ENCODE results near the gene IGF1. TPM values are rescaled to one million over a fixed set of nuclear protein-coding genes. Genes with fewer than 3 reads are reported as not detected.

IGF1 gene
- total RNA-seq, 4 donors from 2014 or later: 0.84 to 42.3 (median 4.9) TPM

DNA sequence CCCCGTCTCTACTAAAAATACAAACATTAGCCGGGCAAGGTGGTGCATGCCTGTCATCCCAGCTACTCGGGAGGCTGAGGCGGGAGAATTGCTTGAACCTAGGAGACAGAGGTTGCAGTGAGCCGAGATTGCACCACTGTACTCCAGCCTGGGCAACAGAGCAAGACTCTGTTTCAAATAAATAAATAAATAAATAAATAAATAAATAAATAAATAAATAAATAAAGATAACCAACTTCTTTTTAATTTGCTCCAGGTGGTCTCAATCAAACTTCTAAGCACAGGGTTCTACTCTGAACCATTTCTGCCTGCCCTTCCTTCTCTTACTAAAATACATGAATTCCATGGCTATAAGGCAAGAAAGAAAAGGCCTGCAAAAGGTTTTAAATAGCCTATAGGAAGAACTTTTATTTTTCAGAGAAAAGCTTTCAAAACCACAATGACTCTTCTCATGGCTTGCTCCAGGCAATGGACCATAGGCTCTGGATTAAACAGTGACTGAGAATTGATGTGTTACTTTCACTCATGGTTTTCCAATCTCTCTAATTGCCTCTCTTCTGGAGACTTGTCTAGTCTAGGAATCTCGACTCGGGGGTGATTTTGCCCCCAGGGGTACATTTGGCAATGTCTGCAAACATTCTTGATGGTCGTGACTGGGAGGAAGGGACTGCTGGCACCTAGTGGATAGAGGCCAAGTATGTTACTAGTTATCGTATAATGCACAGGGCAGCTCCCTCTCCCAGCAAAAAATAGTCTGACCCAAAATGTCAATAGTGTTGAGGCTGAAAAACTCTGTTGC, 14.4 kb downstream of the IGF1 start:
- 69 to 73% methylated on average over 9 of the region's 9 CpGs for WGBS, 2 donors
- no peak for DNase-seq (ENCODE audit: low spot score in 2 of 2)
- TF ChIP-seq POLR2A (IDR thresholded peaks at IDR 0.05): no peak
- no peak for TF ChIP-seq CTCF (IDR thresholded peaks at IDR 0.05)
- intact Hi-C loops (cut with DNase I; ENCODE audit: low total_unique reads): no loop called here
- no peak overlapping the region for H3K4me3 ChIP-seq (ENCODE audit: low read depth, poor library complexity, severe bottlenecking)

GRCh38 chr12:102463659-102464249, 16.6 kb downstream of the IGF1 start:
- H3K4me3 ChIP-seq (ENCODE audit: low read depth, poor library complexity, severe bottlenecking): no peak overlapping the region
- TF ChIP-seq CTCF (IDR thresholded peaks at IDR 0.05) (no peak), POLR2A (IDR thresholded peaks at IDR 0.05) (no peak)
- DNase-seq (ENCODE audit: low spot score in 2 of 2): no peak
- intact Hi-C loops (cut with DNase I; ENCODE audit: low total_unique reads): no loop called here
- 87 to 97% methylated on average over 2 of the region's 2 CpGs for WGBS, 2 donors

- intact Hi-C loops (cut with DNase I; ENCODE audit: low total_unique reads): no loop called here
- DNase-seq (ENCODE audit: low spot score in 2 of 2): no peak
- H3K4me3 ChIP-seq (ENCODE audit: low read depth, poor library complexity, severe bottlenecking): no peak overlapping the region
- TF ChIP-seq POLR2A (IDR thresholded peaks at IDR 0.05) (no peak), CTCF (IDR thresholded peaks at IDR 0.05) (no peak)
- WGBS, 2 donors: 67% methylated on average over 8 of the region's 8 CpGs
These were observed 17.4 kb downstream of the IGF1 start for GRCh38 chr12:102462795-102463465.

DNA sequence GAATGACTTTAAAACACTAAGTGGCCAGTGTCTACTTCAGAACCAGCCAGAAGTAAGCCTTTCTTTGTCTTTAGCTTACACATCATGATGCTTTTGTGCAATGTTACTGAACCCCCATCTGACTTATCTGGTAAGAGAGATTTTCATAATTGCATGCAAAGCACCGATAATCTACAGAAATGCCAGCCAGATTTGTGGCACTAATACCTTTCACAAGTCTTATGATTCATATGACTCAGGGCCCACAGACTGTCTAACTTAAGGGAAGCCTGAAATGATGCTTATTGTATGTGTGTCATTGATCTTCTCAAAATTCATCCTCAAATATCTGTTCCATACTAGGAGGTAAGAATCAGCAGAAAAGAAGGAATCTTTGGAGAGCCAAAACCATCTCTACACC, 18.0 kb downstream of the IGF1 start:
- TF ChIP-seq POLR2A (IDR thresholded peaks at IDR 0.05) (no peak), CTCF (IDR thresholded peaks at IDR 0.05) (no peak)
- 88 to 91% methylated on average over 1 of the region's 1 CpG for WGBS, 2 donors
- intact Hi-C loops (cut with DNase I; ENCODE audit: low total_unique reads): no loop called here
- no peak overlapping the region for H3K4me3 ChIP-seq (ENCODE audit: low read depth, poor library complexity, severe bottlenecking)
- no peak for DNase-seq (ENCODE audit: low spot score in 2 of 2)

- 35 to 52% methylated on average over 1 of the region's 1 CpG for WGBS, 2 donors
- DNase-seq (ENCODE audit: low spot score in 2 of 2): no peak
- H3K4me3 ChIP-seq (ENCODE audit: low read depth, poor library complexity, severe bottlenecking): no peak overlapping the region
- TF ChIP-seq CTCF (IDR thresholded peaks at IDR 0.05) (no peak), POLR2A (IDR thresholded peaks at IDR 0.05) (no peak)
- intact Hi-C loops (cut with DNase I; ENCODE audit: low total_unique reads): no loop called here
These were observed 18.9 kb downstream of the IGF1 start for GRCh38 chr12:102461501-102461900.
